Stimulated activated CD8-positive, alpha-beta memory T cell treated with anti-CD3 and anti-CD28 coated beads, Interleukin-7, amount 100 ng/mL, for 48 hours (primary cell): ENCODE results near the gene PRKCA.

Experiments used
- DNase-seq, 2 donors: peaks; one replicate each; pipeline ENCODE4 v3.0.0-alpha.2; 2020; ENCODE audit warnings: low read depth in 1 of 2; ENCODE audit errors: extremely low read depth in 1 of 2

The PRKCA gene

GRCh38 chr17:66777689-66778225, 475.3 kb downstream of the PRKCA start:
- DNase-seq = no peak

GRCh38 chr17:66778531-66779236, 476.3 kb downstream of the PRKCA start:
- DNase-seq = no peak

- DNase-seq = no peak
Observed at GRCh38 chr17:66779237-66779606, 476.8 kb downstream of the PRKCA start.

- no peak for DNase-seq
Observed at GRCh38 chr17:66781135-66781534, 478.7 kb downstream of the PRKCA start.

DNA sequence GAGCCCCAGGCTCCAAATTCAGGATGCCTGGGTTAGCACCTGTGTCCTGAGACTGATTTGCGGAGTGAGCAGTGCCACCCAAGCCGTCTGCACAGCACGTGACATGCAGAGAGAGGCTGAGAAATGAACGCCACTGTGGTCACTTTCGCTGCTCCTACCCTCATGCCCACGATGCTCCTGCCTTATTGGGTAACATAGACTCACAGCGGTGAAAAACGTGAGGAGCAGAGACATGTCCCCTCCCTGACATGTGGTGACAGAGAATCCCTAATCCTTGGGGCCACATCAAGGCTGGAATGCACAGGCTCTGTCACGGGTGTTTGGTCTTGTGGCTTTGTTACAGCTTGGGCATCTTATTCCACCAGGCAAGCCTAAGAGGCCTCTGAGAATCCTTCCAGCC, 480.4 kb downstream of the PRKCA start:
- no peak for DNase-seq

DNA sequence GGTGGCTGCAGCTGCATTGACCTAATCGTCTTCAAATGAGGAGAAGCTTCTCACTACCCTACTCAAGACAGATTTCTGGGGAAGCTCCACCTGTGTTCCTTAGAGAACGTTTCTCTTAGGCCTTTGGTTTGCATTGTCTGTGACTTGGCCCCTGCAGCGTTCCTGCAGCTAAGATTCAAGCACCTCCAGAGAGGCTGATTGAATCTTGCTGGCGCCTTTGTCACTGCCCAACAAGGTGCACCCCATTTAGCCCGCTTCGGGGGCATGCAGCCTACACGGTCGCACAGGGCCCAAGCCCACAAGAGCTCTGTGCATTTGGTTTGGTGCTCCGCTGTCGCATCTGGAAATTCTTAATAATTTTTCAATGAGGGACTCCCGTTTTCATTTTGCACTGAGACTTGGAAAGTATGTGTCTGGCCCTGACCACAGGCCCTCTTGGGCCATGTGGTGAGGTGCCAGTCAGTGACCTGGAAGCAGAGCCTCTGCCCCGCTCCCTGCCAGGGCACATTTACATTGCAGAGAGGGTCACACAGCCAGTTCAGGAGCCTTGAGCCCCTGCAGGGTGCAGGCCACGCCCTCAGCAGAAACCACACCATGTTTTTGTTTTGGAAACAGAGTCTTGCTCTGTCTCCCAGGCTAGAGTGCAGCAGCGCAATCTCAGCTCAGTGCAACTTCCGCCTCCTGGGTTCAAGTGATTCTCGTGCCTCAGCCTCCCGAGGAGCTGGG, 481.4 kb downstream of the PRKCA start:
- DNase-seq = no peak

DNA sequence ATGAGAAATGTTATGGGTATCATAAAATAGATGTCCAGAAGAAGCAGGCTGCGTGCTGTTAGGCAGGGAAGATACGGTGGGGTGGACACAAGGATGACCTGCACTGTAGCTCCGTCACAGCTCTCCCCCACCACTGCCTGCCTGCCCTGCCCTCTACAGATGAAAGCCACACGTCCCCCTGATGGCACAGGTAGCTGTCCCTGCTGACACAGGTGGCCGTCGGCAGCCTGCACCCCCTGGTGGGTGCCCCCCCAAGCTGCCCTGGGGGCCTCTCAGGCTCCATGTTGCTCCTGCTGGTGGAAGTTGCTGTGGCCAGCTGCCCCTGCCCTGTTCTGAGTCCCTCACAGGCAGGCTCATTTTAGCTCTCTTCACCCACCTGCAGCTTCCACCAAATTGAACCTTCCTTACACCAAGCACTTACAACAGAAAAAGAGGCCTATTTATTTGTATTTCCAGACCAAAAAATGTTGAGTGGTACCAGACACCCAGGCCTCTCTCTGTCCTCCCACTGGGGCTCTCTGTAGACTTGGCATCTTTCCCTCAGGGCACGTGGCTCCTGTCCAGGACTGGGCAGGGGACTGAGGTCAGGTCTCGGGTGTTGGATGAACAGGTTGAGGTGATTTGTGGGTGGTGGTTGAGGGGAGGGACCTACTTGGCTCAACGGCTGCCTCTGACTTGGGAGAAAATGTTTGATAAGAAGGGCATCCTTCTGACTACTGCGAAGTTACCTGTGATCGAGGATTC, 482.4 kb downstream of the PRKCA start:
- no peak for DNase-seq

DNA sequence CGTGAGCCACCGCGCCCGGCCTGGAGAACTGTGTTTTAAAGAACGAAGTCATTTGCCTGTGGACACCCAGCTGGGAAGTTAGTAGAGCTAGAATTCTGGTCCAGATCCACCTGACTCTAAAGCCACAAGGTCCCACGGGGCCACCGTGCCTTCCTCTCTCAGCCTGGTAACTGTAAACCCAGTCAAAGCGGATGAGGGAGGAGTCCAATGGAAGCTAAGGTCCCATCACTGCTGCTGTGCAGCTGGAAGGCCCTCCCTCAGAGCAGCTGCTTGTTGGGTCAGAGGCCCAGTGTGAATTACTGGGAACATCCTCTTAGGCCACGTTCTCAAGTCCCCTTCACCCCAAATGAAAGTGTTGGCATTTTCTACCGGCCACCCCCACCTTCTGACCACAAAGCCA, 483.7 kb downstream of the PRKCA start:
- DNase-seq = no peak

GRCh38 chr17:66787914-66788313, 485.5 kb downstream of the PRKCA start:
- DNase-seq = no peak

GRCh38 chr17:66789093-66789492, 486.7 kb downstream of the PRKCA start:
- DNase-seq = no peak

DNA sequence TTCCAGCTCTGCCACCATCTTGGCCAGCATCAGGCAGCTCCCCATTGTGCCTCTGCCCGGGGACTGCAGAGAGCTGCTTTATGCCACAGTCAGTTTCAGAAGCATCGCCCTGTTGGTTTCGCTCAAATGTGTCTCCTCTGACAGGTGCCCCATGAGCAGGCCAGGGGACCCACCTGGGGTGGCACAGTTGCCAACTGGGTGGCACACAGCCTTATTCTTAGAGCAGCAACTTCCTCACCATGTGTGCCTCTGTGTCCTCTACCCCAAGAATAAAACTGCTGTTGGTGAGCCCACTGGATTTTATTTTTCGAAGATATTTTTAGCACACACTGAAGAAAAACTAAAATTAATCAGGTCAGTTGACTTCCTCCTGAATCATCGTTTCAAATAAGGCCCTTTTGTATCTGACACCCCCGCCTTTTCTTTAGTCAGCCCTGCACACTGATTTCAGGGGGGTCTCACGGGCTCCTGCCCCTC, 487.6 kb downstream of the PRKCA start:
- DNase-seq = no peak

GRCh38 chr17:66790501-66791061, 488.2 kb downstream of the PRKCA start:
- no peak for DNase-seq

DNA sequence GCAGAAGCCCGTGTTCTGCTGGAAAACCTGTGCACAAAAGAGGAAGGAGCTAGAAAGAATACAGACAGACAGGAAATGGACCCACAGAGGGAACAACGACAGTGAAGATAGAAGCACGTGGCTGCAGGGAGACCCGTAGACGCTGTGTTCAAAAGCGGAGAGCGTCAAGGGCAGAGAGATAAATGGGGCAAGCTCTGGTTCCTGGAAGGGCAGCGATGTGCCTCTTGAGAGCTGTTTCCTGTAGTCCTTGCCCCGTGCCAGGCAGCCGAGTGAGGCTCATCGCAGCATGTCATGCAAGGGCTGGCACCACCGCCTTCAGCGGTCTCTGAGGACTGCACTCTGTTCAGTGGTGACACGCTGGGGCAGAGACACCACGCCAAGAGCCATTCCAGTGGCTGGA, 488.9 kb downstream of the PRKCA start:
- no peak for DNase-seq

DNA sequence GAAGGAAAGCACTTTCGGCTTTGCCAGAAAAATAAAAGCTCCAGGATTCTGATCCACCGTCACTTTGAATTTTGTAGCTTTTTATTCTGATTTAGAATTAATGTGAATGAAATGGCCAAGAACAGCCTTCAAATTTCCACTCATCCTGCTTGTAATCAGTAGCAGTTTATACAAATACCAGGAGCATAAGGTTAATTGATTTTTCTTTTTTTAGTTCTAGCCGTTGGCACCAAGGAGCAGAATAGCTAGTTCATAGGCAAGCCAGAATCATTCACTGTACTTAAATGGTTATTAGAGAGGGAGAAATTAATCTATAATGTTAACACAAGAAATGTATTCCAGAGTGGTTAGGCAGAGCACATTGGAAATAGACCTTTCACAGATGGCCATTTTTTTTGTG, 491.4 kb downstream of the PRKCA start:
- DNase-seq = no peak

- DNase-seq = no peak
Observed at GRCh38 chr17:66795486-66795885, 493.1 kb downstream of the PRKCA start.

- no peak for DNase-seq
Observed at GRCh38 chr17:66799849-66800537, 497.6 kb downstream of the PRKCA start.

DNA sequence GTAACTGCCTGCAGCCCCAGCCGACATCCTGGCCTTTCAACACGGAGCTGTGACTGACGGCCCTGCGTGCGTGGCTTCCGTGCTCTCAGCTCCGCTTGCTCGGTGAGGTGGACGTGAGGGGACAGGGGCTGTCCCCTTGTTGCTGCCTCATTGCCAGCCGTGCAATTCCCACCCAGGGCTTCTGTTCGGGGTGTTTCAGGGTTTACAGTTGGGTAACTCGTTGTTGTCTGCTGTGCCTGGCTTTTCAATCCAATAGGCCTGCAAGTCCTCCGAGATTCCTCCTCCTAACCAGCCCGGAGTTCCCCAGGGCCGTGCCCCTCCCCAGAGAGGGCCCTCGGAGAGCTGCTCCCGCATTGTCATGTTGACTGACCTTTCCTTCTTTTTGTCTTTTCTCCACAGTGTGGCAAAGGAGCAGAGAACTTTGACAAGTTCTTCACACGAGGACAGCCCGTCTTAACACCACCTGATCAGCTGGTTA, 501.1 kb downstream of the PRKCA start:
- DNase-seq = no peak

DNA sequence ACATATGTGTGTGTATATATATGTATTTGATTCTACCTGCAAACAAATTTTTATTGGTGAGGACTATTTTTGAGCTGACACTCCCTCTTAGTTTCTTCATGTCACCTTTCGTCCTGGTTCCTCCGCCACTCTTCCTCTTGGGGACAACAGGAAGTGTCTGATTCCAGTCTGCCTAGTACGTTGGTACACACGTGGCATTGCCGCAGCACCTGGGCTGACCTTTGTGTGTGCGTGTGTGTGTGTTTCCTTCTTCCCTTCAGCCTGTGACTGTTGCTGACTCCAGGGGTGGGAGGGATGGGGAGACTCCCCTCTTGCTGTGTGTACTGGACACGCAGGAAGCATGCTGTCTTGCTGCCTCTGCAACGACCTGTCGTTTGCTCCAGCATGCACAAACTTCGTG, 503.2 kb downstream of the PRKCA start:
- no peak for DNase-seq

DNA sequence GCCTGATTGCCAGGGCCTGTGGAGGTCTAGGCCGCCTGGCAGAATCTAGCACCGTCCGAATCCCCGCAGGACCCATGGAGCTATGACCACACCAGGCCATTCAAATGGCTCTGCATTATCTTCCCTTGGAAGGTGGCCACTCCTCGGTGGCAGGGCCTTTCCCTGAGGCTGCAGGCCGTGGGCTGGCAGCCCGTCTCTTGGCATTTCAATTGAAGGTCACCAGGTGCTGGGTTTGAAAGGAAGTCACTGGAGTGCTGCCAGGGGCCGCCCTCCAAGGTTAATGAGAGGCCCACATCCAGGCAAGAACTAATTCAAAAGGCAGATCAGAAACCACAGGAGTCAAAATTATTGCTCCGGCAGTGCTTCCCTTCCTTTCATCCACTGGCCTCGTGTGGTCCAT, 504.8 kb downstream of the PRKCA start:
- no peak for DNase-seq

DNA sequence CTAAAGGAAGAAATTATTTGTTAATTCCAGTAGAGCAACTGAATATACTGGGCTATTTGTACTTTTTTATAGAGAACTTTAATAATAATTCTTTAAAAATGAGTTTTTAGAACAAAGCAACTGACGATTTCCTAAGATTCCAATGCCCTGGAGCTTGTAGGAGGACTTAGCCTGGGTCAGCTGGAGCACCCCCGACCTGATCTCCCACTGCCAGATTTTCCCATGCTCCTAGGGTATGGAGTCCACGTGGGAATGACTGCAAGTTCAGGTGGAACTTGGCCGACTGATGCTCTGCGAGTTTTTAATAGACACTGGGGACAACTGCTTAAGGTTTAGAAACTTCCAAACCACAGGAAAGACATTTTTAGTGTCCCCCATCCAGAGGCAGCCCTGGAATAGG, 507.0 kb downstream of the PRKCA start:
- no peak for DNase-seq
